Stimulated activated CD8-positive, alpha-beta memory T cell treated with anti-CD3 and anti-CD28 coated beads, Interleukin-4, amount 100 ng/mL, for 24 hours (primary cell): Measurements from ENCODE around the gene TIGD2.
"Not testable (repeated sequence)": the region's sequence is repeated elsewhere in the genome, so short reads cannot be mapped to it uniquely, and the experiment has no call there.

Experiments used
- DNase-seq: peaks from one replicate; pipeline ENCODE4 v3.0.0-alpha.2; 2020; ENCODE audit warnings: low read depth

Gene TIGD2

DNA sequence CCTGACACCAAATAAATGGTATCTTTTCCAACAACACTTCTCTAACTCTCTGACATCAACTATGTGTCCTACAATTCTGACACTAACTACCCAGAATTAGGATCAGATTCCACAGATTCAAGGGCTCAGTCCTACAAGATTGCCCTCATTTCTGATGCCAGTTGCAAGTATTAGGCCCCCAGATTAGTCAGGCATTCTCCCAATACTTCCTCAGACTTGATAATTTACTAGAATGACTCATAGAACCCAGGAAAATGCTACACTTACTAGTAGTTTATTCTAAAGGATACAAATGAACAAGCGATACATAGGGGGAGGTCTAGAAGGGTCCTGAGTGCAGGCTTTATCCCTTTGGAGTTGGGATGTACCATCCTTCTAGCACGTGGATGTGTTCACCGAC, 8.5 kb downstream of the TIGD2 start:
- no peak for DNase-seq

DNA sequence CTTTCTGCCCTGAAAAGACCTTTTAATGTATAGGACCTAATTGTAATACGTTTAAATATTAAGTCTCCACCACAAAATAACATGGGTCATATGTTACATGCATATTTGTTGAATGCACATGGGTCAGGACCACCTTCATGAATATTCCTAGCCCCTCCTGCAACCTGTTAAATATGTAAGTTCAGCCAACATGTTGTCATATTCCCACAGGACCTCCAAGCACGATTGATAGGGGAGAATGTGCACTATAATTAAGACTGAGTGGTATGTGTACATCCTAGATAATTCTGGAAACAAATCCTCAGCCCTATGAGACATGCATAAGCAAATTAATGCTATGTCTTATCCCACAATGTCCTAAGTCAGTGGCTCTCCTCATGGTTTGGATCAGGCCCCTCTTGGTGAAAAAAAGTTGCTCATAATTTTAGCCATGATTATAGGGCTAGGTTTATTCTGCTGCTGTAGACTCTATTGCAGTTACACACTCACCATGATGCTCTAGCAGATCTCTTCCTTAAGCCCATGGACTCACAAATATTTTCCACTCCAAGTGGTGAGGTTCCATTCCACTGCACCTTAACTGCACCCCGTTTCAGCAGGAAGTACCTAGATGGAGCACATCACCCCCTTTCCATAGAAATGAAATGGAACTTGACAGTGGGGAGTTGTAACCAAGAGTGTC, 10.2 kb downstream of the TIGD2 start:
- DNase-seq, result no peak

DNA sequence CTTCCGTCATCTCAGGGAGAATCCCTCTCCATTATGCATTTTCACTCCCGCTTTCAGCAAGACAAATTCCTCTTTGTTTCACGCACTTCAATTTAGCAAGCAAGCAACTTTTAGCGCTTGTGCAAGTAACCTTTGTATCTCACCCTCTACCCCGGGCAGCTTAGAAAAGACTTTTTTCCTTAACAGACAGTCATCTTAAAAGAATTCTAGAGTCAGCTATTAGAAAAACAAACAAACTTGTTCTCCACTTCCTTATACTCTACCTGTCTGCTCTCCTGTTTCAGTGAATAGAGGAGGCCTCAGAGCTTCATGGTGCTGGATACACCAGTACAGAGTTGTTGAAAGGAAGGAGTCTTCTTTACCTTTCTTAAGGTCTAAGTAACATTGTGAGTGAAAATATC, 12.1 kb downstream of the TIGD2 start:
- no peak for DNase-seq

DNA sequence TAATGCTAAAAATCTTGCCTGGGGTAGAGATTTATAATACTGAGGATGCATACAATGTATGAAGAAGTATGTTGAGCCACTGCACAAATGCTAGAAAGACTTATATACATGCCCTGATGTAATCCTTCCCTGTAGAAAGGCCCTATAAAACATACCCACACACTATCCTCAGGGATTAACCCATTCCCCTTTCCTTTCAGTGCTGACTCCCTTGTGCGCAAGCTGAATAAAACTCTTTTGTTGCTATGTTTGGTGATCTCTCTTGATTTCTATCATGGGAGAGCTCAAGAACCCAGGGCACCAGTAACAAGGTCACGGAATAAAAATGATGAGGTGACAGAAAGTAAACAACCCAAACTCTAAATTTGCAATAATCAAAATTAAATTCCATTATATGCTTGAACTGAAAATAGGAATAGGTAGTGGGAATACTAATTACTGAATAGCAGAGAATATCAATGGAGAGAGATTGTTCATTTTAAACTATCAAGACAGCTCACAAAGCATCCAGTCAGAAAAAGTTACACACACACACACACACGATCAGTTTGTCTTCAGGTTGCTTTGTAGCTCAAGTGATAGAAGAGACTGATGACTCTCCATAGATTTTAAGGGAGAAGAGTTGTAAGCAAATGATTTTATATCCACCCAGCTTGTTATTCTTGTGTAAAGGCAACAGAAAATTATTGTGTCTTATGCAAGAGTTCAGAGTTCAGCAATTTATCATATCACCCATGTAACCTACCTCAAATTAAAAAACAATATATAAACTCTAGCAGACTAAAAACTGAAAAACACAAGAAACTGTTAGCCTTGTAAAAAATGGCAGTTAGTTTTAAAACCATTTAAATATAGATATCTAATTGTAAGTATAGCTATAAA, 14.8 kb downstream of the TIGD2 start:
- DNase-seq, result no peak

DNA sequence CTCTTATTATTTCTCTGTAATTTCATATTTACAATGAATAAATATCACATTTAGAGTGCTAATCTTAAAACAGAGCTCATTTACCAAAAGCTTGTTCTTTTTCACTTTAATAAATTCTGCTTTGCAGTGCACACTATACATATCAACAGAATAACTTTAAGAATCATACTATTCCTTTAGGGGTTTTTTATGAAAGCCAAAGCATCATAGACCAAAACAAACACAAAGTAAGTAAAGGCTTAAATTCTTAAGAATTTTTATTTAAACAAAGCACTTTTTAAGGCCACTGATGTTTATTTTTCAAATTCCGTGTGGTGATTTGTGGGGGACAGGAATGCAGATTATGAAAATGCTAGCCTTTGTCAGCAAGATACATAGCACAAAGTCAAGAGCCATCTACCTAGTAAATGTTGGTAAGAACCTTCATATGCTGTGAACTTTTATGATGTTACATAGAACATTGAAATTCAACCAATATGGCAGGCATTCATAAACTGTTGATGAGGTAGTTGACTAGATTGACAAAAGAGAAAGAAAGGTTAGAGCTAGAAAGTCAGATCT, 17.8 kb downstream of the TIGD2 start:
- no peak for DNase-seq

DNA sequence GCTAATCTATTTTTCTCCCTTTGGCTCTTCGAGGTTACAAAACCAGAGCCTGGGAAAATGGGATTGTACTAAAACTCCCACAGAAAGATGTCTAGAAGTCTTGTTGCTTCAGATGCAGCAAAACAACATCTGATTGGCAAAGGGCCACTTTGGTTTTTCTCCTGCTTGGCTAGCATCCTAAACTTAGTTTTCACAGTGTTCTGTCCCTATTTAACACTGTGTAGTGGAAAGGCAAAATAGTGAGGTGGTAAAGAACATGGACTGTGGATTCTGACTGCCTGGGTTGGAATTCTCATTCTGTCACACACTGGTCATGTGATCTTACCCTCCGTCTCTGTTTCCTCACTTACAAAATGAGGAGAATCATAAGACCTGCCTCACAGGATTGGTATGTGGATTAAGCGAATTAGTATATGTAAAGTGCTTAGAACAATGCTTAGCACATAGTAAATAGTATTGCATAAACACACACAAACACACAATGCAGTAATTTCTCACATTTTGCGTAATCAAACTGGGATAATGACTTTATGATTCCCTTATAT, 23.5 kb downstream of the TIGD2 start:
- no peak for DNase-seq

DNA sequence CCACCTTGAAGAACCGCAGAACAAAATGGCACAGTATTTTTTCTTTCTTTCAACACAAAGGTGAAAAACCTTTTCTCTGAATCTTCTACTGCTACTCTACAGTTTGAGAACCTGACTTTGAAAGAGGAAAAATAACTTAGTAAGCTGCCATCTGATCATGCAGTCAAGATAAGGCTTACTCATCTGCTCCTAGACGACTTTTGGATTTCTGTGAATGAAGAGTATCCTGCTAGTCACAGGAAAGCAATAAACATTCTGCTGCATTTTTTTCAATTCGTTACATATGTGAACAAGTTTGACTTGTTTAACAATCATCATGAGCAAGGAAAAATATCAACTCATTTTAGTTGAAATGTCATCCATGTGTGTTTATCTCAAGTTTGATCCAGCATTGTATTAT, 25.2 kb downstream of the TIGD2 start:
- no peak for DNase-seq

DNA sequence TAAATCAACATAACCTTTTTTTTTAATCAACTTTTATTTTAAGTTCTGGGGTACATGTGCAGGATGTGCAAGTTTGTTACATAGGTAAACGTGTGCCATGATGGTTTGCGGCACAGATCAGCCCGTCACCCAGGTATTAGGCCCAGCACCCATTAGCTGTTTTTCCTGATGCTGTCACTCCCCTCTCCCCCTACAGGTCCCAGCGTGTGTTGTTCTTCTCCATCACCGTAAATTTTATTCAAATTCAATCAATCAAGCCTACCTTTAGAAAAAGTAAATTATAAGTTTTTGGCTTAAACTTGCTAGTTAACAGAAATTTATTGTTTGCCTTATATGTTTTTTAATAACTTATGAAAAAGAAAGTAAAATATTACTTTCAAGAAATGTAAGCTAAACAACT, 25.9 kb downstream of the TIGD2 start:
- no peak for DNase-seq

DNA sequence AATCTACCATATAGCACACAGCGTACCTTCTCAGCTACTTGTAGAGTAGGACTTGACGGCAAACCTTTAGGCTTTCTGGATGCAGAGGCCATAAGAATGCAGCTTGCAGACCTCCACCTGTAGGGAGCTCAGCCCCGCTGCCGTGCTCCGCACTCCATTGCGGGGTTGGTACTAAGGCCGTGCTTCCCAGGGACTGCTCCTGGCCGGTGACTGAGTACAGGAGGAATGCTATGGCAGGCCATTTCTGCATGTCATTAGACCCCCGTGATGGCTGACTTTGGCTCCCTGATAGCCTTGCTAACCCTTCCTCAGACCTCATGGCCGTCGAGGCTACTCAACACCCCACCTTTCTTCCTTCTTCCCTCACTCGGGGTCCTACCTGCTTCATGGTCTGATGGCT, 26.4 kb downstream of the TIGD2 start:
- DNase-seq, result no peak

DNA sequence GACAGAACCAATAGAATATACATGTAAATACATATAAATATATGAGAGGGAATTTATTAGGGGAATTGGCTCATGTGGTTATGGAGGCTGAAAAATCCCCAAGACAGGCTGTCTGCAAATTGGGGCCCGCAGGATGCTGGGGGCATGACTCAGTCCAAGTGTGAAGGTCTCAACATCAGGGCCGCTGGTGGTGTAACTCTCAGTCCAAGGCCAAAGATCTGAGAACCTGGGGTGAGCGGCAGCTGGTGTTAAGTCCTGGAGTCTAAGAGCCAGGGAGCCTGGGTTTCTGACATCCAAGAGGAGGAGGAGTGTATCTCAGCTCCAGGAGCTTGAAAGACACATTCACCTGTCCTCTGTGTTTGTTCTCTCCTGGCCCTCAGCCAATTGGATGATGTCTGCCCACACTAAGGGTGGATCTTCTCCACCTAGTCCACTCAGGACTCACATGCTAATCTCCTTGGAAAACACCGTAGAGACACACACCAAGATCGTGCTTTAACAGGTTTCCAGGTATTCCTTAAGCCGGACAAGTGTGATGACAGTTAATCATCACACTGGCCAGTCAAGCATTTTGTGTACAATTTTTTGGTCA, 28.9 kb downstream of the TIGD2 start:
- no peak for DNase-seq

DNA sequence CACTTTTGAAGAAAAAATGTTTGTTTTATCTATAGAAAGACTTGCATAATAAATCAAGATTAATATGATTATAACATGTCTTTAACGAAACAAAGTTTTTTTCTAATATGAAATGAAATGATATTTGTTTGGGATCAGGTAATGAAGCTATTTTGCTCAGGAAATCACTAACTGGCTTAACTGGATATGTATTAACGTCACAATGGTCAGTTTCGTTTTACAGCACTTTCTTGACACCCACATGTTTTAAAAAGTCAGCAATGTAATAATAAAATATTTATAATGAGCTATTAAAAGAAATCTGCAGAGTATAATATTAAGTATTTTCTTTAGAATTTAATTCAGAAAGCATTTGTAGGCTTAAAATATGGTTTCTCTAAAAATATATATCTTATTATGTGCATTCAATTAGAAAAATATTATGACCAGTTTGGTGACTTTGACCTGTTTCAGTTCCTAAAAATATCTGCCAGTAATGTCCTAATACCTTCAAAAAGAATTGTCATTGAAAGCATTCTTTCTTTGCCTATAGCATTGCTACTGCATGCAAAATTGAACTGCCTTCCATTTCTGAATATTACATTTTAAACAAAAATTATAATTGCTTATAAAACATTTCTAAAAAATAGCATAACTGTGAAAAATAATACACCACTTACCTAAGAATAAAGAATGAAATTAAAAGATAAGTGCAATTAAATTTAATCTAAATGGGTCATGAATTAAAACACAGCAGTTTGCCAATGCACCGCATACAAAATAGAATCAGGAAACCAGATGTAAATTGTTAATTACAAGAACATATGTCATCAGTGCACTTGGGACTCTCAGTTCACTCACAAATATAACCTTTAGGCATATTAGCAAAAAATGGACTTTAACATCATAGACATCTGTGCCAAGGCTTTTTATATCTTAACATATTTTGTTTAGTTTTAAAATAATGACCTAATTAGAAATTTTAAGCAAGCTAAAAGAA, 31.6 kb downstream of the TIGD2 start:
- DNase-seq, result no peak

DNA sequence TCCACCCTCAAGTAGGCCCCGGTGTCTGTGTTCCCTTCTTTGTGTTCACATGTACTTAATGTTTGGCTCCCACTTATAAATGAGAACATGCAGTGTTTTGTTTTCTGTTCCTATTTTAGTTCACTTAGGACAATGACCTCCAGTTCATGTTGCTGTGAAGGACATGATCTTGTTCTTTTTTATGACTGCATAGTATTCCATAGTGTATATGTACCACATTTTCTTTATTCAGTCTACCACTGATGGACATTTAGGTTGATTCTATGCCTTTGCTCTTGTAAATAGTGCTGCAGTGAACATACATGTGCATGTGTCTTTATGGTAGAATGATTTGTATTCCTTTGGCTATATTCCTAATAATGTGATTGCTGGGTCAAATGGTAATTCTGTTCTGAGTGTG, 33.3 kb downstream of the TIGD2 start:
- DNase-seq, result not testable (repeated sequence)

DNA sequence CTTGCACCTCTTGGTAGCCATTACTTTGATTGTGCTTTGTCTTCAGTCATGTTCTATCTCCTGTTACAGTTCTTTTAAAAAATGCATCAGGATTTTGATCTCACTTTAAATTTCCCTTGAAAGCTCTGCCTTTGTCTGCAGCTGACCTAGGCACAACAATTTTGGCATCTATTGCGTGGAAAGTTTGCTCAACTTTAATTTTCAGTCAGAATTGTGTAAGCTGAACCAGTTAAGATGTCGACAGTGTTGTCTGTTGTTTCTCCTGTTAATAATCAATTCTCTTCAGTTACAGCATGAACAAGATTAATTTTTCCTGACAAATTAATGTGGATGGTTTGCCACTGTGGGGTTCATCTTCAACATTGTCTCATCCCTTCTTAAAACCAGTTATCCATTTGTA, 34.9 kb downstream of the TIGD2 start:
- DNase-seq, result no peak

DNA sequence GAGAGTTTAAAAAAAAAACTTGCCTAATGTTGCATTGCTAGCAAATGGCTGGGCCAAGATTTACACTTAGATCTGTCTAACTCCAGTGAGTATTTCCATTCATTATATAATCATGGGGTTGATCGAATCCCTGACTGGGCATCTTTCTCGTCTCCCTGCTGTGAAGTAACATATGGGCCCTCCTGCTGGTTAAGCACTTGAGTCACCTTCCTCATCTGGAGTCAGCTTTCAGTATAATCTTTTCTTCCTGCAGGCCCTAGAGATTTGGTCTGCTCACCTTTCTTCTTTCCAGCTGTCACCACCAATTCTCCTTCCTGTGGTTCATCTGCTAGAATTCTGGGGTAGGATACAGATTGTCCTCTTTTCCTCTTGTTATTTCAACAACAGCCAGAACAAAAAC, 41.6 kb downstream of the TIGD2 start:
- DNase-seq, result no peak

DNA sequence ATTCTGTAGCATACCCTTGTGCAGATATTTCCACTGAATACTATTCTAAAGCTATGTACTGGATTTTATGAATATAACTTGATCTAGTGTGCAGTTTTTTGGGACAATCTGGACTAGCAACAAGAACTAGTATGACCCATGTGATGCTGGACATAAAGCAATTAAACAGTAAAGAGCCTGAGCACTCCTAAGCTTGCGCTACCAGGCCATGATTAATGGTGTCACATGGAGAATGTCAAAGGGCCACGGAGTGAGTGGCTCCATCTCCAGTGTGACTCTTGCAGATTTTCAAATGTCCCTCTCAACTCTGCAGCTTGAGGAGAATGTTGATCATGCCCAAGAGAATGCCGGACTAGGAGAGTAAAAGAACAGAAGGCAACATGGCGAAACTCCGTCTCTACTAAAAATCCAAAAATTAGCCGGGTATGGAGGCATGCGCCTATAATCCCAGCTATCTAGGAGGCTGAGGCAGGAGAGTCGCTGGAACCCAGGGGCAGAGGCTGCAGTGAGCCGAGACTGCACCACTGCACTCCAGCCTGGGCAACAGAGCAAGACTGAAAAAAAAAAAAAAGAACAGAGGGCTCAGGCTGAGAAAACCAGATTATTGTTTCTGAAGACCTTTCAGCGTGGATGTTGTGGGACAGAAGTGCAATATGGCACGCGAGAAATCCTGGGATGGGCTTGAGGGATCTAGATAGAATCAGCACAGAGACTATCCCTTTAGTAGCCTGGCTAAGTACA, 45.0 kb downstream of the TIGD2 start:
- no peak for DNase-seq

DNA sequence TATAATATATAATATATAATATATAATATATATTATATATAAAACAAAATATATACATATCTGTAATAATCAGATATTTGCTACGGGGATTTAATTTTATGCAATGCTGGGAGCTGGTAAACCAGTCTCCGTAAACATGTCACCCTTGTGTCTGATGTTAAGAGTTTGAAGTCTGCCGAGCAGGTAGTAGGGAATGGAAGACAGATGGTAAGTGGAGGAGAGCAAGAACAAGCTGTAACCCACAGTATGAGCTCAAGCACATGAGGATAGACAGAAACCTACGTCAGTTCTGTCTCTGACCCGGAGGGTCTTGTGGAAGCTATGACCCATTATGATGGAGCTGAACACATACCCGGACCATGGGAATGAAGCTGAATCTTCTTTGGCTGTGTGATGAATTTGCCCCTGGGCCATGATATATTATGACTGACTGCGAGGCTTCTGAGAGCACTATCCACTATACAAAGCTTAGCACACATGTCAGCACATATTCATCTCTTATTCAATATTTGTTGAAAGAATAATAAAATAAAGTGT, 46.2 kb downstream of the TIGD2 start:
- no peak for DNase-seq

DNA sequence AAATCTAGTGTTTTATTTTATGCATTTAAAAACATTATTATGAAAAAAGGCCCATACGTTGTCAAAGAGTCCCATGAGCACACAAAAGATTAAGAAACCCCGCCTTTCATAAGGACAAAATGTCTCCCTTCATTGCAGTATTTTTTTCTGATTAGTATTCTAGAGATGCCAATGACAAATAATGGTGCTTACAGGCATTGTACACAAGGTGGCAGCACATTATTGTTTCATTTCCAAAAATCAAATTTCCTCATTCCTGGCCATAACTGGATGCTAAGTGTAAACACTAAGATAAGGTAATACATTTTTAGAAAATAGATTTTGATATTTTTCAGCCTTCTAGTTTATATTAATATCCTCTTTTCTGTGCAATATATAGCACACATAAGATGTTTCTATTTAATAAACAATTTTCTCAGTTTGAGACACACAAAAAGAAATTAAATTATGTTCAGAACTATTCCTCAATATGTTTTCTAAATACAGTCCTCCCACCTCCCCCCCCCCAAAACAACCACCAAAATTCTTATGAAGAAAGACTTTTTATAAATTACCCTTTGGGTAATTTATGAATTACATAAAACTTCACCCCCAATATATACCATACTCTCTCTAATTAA, 47.7 kb downstream of the TIGD2 start:
- DNase-seq, result no peak

DNA sequence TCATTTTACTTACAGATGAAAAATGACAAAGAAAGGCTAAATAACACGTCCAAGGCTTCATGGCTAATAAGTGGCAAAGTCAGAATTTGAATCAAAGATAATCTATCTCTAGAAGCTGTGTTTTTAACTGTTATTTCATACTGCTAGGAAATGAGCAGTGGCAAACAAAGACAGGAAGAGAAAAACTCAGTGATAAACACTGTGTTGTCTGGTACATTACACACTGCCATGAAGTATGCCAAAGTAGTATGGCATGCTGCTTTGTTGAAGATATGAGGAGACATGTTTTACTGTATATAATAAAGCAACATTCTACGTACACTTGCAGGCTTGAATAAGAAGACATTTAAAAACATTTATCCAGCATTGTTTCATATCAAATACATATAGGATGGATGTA, 49.5 kb downstream of the TIGD2 start:
- DNase-seq, result no peak

DNA sequence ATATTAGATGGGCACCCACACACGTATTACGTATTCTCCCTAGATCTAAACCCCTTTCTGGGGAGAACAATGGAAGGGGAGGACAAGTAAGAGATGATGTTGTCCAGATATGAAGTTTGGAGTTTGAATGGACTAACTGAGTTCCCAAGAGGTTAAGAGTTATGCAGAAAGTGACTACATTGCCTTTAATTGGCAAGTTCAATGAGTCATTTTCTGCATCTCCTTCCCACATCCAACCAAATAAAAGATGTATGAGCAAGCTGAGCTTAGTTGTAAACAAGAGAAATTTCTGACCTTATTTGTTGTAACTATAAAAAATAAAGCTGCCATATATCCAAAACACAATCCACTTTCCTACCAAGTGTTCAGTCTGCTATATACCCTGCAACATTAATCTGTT, 50.5 kb downstream of the TIGD2 start:
- DNase-seq, result no peak

DNA sequence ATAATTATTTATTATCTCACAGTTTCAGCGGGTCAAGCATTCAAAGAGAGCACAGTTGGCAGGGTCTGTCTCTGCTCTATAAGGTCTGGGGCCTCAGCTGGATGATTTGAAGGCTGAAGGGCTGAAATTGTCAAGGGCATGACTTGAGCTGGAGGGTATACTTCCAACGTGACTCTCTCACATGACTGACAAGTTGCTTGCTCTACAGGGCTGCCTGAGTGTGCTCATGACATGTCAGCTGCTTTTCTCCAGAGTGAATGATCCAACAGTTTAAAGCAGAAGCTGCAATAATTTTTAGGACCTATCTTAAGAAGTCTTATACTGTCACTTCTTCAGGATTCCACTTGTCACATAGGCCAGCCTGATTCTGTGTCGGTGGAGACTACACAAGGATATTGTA, 51.2 kb downstream of the TIGD2 start:
- no peak for DNase-seq
